Measurements from ENCODE around the gene PDE3A.
"Not testable (repeated sequence)": the region's sequence is repeated elsewhere in the genome, so short reads cannot be mapped to it uniquely, and the experiment has no call there.

Gene PDE3A

DNA sequence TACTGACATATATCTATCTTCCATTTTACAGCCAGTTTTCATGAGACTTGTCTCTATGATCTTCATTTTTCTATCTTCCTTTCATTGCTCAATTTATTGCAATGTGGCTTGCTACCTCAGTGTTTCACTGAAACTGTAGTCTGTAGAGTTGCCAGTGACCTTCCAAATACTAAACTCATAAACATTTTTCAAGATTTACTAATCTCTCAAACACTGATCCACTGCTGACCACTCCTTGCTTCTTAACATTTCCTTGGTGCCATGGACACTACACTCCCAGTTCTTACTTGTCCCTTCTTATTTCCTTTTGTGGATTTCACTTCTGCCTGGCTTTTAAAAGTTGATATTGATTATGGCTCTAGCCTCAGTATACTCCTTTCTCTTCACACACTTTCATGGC, 231.4 kb downstream of the PDE3A start:
- H3K27ac Mint-ChIP-seq: no peak overlapping the region
- H3K36me3 Mint-ChIP-seq: no peaks in the 10 kb centered on the region
- H3K27me3 Mint-ChIP-seq: no peaks in the 10 kb centered on the region
- no peak for ATAC-seq (ENCODE audit: low read depth)
- H3K9me3 Mint-ChIP-seq: no peaks in the 10 kb centered on the region
- no peaks in the 10 kb centered on the region for H3K4me1 Mint-ChIP-seq
- no peak overlapping the region for H3K4me3 Mint-ChIP-seq
- DNase-seq (ENCODE audit: low spot score in 2 of 2): no peak

DNA sequence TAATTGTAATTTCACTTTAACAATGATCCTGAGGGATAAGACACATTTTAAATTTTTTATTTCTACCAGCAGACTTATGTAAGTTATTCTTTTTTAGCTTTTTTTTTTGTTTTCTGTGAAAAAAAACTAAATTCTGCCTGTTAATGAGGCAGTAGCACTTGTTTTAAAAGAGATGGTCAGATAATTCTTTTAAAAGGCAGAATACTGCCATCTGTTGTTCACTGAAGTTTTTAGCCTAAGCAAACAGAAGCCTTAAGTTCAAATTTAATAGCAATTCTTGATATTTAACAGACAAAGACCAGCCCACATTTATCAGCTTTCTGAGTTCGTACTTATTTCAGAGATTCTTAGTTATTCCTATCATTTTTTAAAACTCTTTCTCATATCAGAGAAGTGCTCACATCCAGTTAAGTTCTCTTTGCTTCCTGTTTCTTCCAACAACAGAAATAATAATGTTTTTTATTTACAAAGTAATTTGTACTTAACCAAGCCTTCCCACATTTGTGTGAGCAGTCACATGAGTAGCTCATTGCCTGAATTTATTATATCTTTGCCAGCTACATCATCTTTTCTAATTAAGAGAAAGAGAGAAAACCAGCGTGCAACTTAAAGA, 233.4 kb downstream of the PDE3A start:
- Mint-ChIP-seq H3K27me3 (no peaks in the 10 kb centered on the region), H3K27ac (no peak overlapping the region), H3K9me3 (no peaks in the 10 kb centered on the region), H3K4me3 (no peak overlapping the region), H3K36me3 (no peaks in the 10 kb centered on the region), H3K4me1 (no peaks in the 10 kb centered on the region)
- DNase-seq (ENCODE audit: low spot score in 2 of 2) (no peak), ATAC-seq (ENCODE audit: low read depth) (no peak)

GRCh38 chr12:20602641-20603391, 234.5 kb downstream of the PDE3A start:
- no peak overlapping the region for H3K4me3 Mint-ChIP-seq
- H3K36me3 Mint-ChIP-seq: no peaks in the 10 kb centered on the region
- DNase-seq (ENCODE audit: low spot score in 2 of 2) (no peak), ATAC-seq (ENCODE audit: low read depth) (no peak)
- no peak overlapping the region for H3K27ac Mint-ChIP-seq
- no peaks in the 10 kb centered on the region for H3K27me3 Mint-ChIP-seq
- no peaks in the 10 kb centered on the region for H3K4me1 Mint-ChIP-seq
- no peaks in the 10 kb centered on the region for H3K9me3 Mint-ChIP-seq

- Mint-ChIP-seq H3K36me3 (no peaks in the 10 kb centered on the region), H3K9me3 (no peaks in the 10 kb centered on the region), H3K4me1 (no peaks in the 10 kb centered on the region), H3K4me3 (no peak overlapping the region), H3K27ac (no peak overlapping the region), H3K27me3 (no peaks in the 10 kb centered on the region)
- ATAC-seq (ENCODE audit: low read depth): no peak
- no peak for DNase-seq (ENCODE audit: low spot score in 2 of 2)
These were observed 236.2 kb downstream of the PDE3A start for GRCh38 chr12:20604408-20605067.

DNA sequence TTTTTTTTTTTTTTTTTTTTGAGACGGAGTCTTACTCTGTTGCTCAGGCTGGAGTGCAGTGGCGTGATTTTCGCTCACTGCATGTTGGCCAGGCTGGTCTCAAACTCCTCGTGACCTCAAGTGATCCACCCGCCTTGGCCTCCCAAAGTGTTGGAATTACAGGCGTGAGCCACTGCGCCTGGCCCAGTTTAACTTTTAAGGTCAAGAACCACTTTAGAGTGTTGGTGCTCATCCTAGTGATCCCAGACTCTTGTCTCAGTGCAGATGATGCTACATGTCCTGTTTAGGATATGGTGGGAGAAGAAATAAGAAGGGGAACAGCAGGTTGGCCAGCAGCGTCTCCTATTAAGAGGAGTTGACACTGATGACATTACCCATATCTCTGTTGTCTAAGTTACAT, 246.7 kb downstream of the PDE3A start:
- not testable (repeated sequence) for H3K36me3 Mint-ChIP-seq; H3K27ac Mint-ChIP-seq; H3K4me3 Mint-ChIP-seq; H3K27me3 Mint-ChIP-seq; H3K9me3 Mint-ChIP-seq; DNase-seq (ENCODE audit: low spot score in 2 of 2); H3K4me1 Mint-ChIP-seq; ATAC-seq (ENCODE audit: low read depth)

GRCh38 chr12:20616093-20616492, 247.8 kb downstream of the PDE3A start:
- Mint-ChIP-seq H3K36me3 (no peaks in the 10 kb centered on the region), H3K4me1 (no peaks in the 10 kb centered on the region), H3K9me3 (no peaks in the 10 kb centered on the region), H3K27ac (no peak overlapping the region), H3K27me3 (no peaks in the 10 kb centered on the region), H3K4me3 (no peak overlapping the region)
- no peak for DNase-seq (ENCODE audit: low spot score in 2 of 2)
- ATAC-seq (ENCODE audit: low read depth): no peak

GRCh38 chr12:20620261-20620660, 251.9 kb downstream of the PDE3A start:
- DNase-seq (ENCODE audit: low spot score in 2 of 2) (no peak), ATAC-seq (ENCODE audit: low read depth) (no peak)
- no peak overlapping the region for H3K4me3 Mint-ChIP-seq
- no peaks in the 10 kb centered on the region for H3K4me1 Mint-ChIP-seq
- H3K27me3 Mint-ChIP-seq: no peaks in the 10 kb centered on the region
- no peak overlapping the region for H3K27ac Mint-ChIP-seq
- H3K36me3 Mint-ChIP-seq: no peaks in the 10 kb centered on the region
- peaks cover 2% of the 10 kb centered on the region for H3K9me3 Mint-ChIP-seq

- no peak overlapping the region for H3K27ac Mint-ChIP-seq
- peaks cover 2% of the 10 kb centered on the region for H3K9me3 Mint-ChIP-seq
- H3K4me3 Mint-ChIP-seq: no peak overlapping the region
- no peaks in the 10 kb centered on the region for H3K27me3 Mint-ChIP-seq
- DNase-seq (ENCODE audit: low spot score in 2 of 2) (no peak), ATAC-seq (ENCODE audit: low read depth) (no peak)
- no peaks in the 10 kb centered on the region for H3K4me1 Mint-ChIP-seq
- H3K36me3 Mint-ChIP-seq: no peaks in the 10 kb centered on the region
These were observed 256.4 kb downstream of the PDE3A start for GRCh38 chr12:20624718-20625117.

- Mint-ChIP-seq H3K4me1 (no peaks in the 10 kb centered on the region), H3K36me3 (no peaks in the 10 kb centered on the region), H3K4me3 (no peak overlapping the region), H3K27ac (no peak overlapping the region), H3K27me3 (no peaks in the 10 kb centered on the region), H3K9me3 (peaks cover 2% of the 10 kb centered on the region)
- ATAC-seq (ENCODE audit: low read depth) (no peak), DNase-seq (ENCODE audit: low spot score in 2 of 2) (no peak)
These were observed 257.2 kb downstream of the PDE3A start for GRCh38 chr12:20625531-20625930.

GRCh38 chr12:20627001-20627588, 258.8 kb downstream of the PDE3A start:
- DNase-seq (ENCODE audit: low spot score in 2 of 2) (no peak), ATAC-seq (ENCODE audit: low read depth) (no peak)
- Mint-ChIP-seq H3K4me1 (no peaks in the 10 kb centered on the region), H3K27ac (no peak overlapping the region), H3K4me3 (no peak overlapping the region), H3K9me3 (peaks cover 2% of the 10 kb centered on the region), H3K36me3 (no peaks in the 10 kb centered on the region), H3K27me3 (no peaks in the 10 kb centered on the region)

- Mint-ChIP-seq H3K36me3 (no peaks in the 10 kb centered on the region), H3K27ac (no peak overlapping the region), H3K4me1 (no peaks in the 10 kb centered on the region), H3K4me3 (no peak overlapping the region), H3K27me3 (no peaks in the 10 kb centered on the region), H3K9me3 (peaks cover 2% of the 10 kb centered on the region)
- DNase-seq (ENCODE audit: low spot score in 2 of 2) (no peak), ATAC-seq (ENCODE audit: low read depth) (no peak)
These were observed 260.0 kb downstream of the PDE3A start for GRCh38 chr12:20628226-20628787.

DNA sequence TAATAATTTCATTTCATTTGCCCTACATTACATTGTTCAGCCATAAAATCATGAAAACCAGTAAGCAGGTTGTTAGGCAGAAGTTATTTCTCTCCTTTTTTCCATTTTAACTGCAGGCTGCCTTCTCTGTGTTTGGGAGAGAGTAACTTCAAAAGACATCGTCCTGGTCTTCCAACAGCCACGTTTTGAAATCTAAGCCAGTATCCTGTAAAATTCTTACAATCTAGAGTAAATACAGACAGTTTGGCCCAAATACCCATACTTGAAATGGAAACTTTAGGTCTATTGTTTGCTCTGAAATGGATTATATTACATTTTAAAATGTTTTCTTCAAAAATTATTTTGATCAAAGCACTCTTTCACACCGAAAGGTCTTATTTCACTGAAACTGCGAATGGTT, 260.7 kb downstream of the PDE3A start:
- Mint-ChIP-seq H3K36me3 (no peaks in the 10 kb centered on the region), H3K4me1 (no peaks in the 10 kb centered on the region), H3K27ac (no peak overlapping the region), H3K27me3 (no peaks in the 10 kb centered on the region), H3K4me3 (no peak overlapping the region), H3K9me3 (peaks cover 2% of the 10 kb centered on the region)
- DNase-seq (ENCODE audit: low spot score in 2 of 2) (no peak), ATAC-seq (ENCODE audit: low read depth) (no peak)

- no peak overlapping the region for H3K4me3 Mint-ChIP-seq
- H3K36me3 Mint-ChIP-seq: no peaks in the 10 kb centered on the region
- no peaks in the 10 kb centered on the region for H3K27me3 Mint-ChIP-seq
- H3K4me1 Mint-ChIP-seq: no peaks in the 10 kb centered on the region
- no peak overlapping the region for H3K27ac Mint-ChIP-seq
- peaks cover 2% of the 10 kb centered on the region for H3K9me3 Mint-ChIP-seq
- ATAC-seq (ENCODE audit: low read depth): no peak
- DNase-seq (ENCODE audit: low spot score in 2 of 2): no peak
These were observed 261.2 kb downstream of the PDE3A start for GRCh38 chr12:20629414-20630156.

- H3K27ac Mint-ChIP-seq: no peak overlapping the region
- H3K36me3 Mint-ChIP-seq: no peaks in the 10 kb centered on the region
- no peak overlapping the region for H3K4me3 Mint-ChIP-seq
- no peaks in the 10 kb centered on the region for H3K4me1 Mint-ChIP-seq
- no peaks in the 10 kb centered on the region for H3K27me3 Mint-ChIP-seq
- H3K9me3 Mint-ChIP-seq: no peaks in the 10 kb centered on the region
- ATAC-seq (ENCODE audit: low read depth) (no peak), DNase-seq (ENCODE audit: low spot score in 2 of 2) (no peak)
These were observed 263.4 kb downstream of the PDE3A start for GRCh38 chr12:20631711-20632110.
